Measurements from ENCODE around the gene RMDN2. TPM values are rescaled to one million over a fixed set of nuclear protein-coding genes. Genes with fewer than 3 reads are reported as not detected.
A peak's percentile ranks its signal among the peaks of the same experiment; 100 is the strongest.

The RMDN2 gene, protein sequence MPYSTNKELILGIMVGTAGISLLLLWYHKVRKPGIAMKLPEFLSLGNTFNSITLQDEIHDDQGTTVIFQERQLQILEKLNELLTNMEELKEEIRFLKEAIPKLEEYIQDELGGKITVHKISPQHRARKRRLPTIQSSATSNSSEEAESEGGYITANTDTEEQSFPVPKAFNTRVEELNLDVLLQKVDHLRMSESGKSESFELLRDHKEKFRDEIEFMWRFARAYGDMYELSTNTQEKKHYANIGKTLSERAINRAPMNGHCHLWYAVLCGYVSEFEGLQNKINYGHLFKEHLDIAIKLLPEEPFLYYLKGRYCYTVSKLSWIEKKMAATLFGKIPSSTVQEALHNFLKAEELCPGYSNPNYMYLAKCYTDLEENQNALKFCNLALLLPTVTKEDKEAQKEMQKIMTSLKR
- total RNA-seq (2013): 18.5 TPM
- polyA plus RNA-seq (10 to 100 TPM in 2 of 3 donors, 1 to 10 TPM in 1; 7.0 to 14.3 (median 10.7) TPM), polyA minus RNA-seq (3.6 and 5.4 TPM in 2 replicates), total RNA-seq (1.1 to 13.7 (median 7.0) reads per million in 11 experiments)

DNA sequence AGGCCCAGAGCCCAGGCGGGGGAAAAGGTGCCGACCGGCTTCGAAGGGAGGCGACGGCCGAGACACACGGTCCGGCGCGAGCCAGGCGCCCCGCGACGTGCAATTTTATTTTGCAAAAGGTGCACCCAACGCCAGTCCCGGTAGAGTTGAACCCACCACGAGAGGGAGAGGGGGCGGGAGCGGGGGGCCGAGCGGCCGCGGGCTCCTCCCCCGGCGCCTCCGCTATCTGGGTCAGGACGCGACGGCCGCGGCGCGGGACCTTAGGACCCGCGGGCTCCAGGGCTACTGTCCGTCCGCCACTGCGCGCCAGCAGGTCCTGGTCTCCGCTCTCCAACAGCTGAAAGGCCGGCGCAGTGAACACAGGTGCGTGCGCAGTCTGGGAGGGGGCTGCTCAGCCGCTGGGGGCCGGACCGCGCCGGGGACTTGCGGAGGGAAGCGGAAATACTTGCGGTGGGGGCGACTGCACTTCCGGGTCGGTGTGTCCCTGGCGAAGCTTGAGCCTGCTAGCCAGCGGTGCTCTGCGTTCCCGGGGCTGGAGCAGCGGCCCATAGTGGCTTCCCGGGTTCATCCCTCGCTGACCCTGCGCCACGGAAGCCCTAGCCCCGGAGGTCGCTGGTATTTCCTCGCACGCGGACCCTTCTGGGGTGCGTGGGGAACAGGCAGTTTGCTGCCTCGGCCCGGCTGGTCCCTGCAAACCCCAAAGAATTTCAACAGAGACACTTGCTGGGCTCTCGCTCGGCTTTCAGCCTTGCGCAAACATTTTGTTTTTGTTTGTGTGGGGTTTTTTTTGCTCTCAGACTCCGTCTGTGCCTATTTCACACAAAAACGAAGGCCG, at the start of gene RMDN2:
TSS of gene RMDN2 (plus strand) at position 225 of the 835 bp plus-strand sequence. CDS start 3,991 bp downstream, outside the sequence.
- peak within 1 kb of the TSS; percentile 67 to 91 (median 70) for H3K4me3 ChIP-seq (replicated peaks in 1 of 3; ENCODE audit: low read depth in 2 of 3, low read length in 3 of 3)
- H3K4me2 ChIP-seq (replicated peaks; ENCODE audit: extremely low read depth, low read length, poor library complexity, severe bottlenecking): peak within 1 kb of the TSS; percentile 95
- intact Hi-C loops (cut with micrococcal nuclease): no loop called here
- Mint-ChIP-seq H3K4me3 (peak within 1 kb of the TSS; percentile 90 to 99), H3K27me3 (ENCODE audit: low read depth in 3 of 3) (peaks cover 0 to 3% (median 3%) of the 10 kb centered on the region in 3 donors), H3K4me1 (peaks cover 47% of the 10 kb centered on the region), H3K9me3 (no peaks in the 10 kb centered on the region), H3K27ac (peak within 1 kb of the TSS; percentile 86 to 96 (median 96)), H3K36me3 (peaks cover 8 to 14% of the 10 kb centered on the region in 2 donors)
- peak; percentile 75 to 87 (median 86) for DNase-seq
- peaks cover 44 to 52% of the 10 kb centered on the region in 2 donors for H3K4me1 ChIP-seq (ENCODE audit: control insufficient read depth in 1 of 2, insufficient read depth in 2 of 2, low read length in 2 of 2)
- peak within 1 kb of the TSS; percentile 89 for H2AFZ ChIP-seq (ENCODE audit: insufficient read depth, low read depth, low read length, poor library complexity, severe bottlenecking)
- H3K27ac ChIP-seq (ENCODE audit: low read depth in 1 of 2, low read length in 2 of 2): peak within 1 kb of the TSS; percentile 92 to 97
- H3K27me3 ChIP-seq (ENCODE audit: control insufficient read depth in 2 of 2, insufficient read depth in 2 of 2, low read length in 2 of 2): no peaks in the 10 kb centered on the region
- no peaks in the 10 kb centered on the region for H4K20me1 ChIP-seq (ENCODE audit: insufficient read depth, low read length)
- peaks cover 42% of the 10 kb centered on the region for H3K79me2 ChIP-seq (ENCODE audit: insufficient read depth, low read length)
- WGBS (ENCODE audit: insufficient coverage): under 1% methylated on average over 72 of the region's 79 CpGs
- H3K36me3 ChIP-seq (replicated peaks in 1 of 2; ENCODE audit: control insufficient read depth in 1 of 2, insufficient read depth in 2 of 2, low read length in 2 of 2): no peaks in the 10 kb centered on the region
- H3K9ac ChIP-seq (ENCODE audit: insufficient read depth, low read length, poor library complexity, severe bottlenecking): peak within 1 kb of the TSS; percentile 90
- TF ChIP-seq, protein P1, sequence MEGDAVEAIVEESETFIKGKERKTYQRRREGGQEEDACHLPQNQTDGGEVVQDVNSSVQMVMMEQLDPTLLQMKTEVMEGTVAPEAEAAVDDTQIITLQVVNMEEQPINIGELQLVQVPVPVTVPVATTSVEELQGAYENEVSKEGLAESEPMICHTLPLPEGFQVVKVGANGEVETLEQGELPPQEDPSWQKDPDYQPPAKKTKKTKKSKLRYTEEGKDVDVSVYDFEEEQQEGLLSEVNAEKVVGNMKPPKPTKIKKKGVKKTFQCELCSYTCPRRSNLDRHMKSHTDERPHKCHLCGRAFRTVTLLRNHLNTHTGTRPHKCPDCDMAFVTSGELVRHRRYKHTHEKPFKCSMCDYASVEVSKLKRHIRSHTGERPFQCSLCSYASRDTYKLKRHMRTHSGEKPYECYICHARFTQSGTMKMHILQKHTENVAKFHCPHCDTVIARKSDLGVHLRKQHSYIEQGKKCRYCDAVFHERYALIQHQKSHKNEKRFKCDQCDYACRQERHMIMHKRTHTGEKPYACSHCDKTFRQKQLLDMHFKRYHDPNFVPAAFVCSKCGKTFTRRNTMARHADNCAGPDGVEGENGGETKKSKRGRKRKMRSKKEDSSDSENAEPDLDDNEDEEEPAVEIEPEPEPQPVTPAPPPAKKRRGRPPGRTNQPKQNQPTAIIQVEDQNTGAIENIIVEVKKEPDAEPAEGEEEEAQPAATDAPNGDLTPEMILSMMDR (IDR thresholded peaks at IDR 0.05): no peak
- H3K9me3 ChIP-seq (replicated peaks in 1 of 2; ENCODE audit: control insufficient read depth in 1 of 2, insufficient read depth in 1 of 2, low read length in 2 of 2): no peaks in the 10 kb centered on the region

DNA sequence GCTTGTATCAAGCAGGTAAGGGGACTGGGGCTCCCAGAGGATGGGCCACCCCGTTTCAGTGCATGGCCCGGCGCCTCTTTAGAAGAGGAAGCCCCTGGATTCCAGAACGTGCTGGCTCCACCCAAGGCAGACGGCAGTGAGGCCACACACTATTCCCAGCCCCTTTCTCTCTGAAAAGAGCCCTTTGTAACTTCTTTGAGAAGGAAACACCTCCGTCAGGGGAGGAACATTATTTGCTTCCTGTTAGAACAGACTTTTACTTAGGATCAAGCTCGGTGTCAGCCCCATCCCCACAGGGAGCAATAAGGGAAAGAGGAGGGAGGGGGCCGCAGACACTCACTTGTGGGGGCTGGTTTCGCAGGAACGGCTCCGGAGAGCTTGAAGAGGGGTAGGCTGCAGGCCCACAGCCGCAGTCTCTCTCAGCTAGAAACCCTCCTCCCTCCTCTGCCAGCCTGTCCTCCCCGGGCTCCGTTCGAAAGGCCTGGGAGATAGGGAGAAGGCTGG, 49.6 kb upstream of the RMDN2 start:
- 6% methylated on average over 3 of the region's 15 CpGs for WGBS (ENCODE audit: insufficient coverage)
- peaks cover 0 to 2% of the 10 kb centered on the region in 2 donors for H3K36me3 Mint-ChIP-seq

More for the DNA sequence above, 49.6 kb upstream of the RMDN2 start:
- DNase-seq: no peak
- Mint-ChIP-seq H3K4me1 (peaks cover 27% of the 10 kb centered on the region), H3K27me3 (ENCODE audit: low read depth in 3 of 3) (peaks cover 6 to 14% (median 7%) of the 10 kb centered on the region in 3 donors), H3K4me3 (no peak overlapping the region), H3K9me3 (no peaks in the 10 kb centered on the region), H3K27ac (no peak overlapping the region)
- Histone ChIP-seq H2AFZ (ENCODE audit: insufficient read depth, low read depth, low read length, poor library complexity, severe bottlenecking) (peak overlapping the region; percentile 15), H3K79me2 (ENCODE audit: insufficient read depth, low read length) (no peaks in the 10 kb centered on the region), H3K4me3 (replicated peaks in 1 of 3; ENCODE audit: low read depth in 2 of 3, low read length in 3 of 3) (no peak overlapping the region), H3K27ac (ENCODE audit: low read depth in 1 of 2, low read length in 2 of 2) (no peak overlapping the region), H3K36me3 (replicated peaks in 1 of 2; ENCODE audit: control insufficient read depth in 1 of 2, insufficient read depth in 2 of 2, low read length in 2 of 2) (no peaks in the 10 kb centered on the region), H3K4me2 (replicated peaks; ENCODE audit: extremely low read depth, low read length, poor library complexity, severe bottlenecking) (no peak overlapping the region), H3K9ac (ENCODE audit: insufficient read depth, low read length, poor library complexity, severe bottlenecking) (no peak overlapping the region), H3K27me3 (ENCODE audit: control insufficient read depth in 2 of 2, insufficient read depth in 2 of 2, low read length in 2 of 2) (peaks cover 0 to 2% of the 10 kb centered on the region in 2 donors), H4K20me1 (ENCODE audit: insufficient read depth, low read length) (no peaks in the 10 kb centered on the region), H3K4me1 (ENCODE audit: control insufficient read depth in 1 of 2, insufficient read depth in 2 of 2, low read length in 2 of 2) (peaks cover 11 to 17% of the 10 kb centered on the region in 2 donors), H3K9me3 (replicated peaks in 1 of 2; ENCODE audit: control insufficient read depth in 1 of 2, insufficient read depth in 1 of 2, low read length in 2 of 2) (no peaks in the 10 kb centered on the region)
- intact Hi-C loops (cut with micrococcal nuclease): loop anchor here (5.0 kb wide), 3 partner anchors 43 to 478 kb away; no protein-coding TSS in a partner anchor
- TF ChIP-seq, protein P1 (IDR thresholded peaks at IDR 0.05): no peak

Data from CD14-positive monocyte (primary cell).